ENCODE results near the gene B3GALT5. TPM values are rescaled to one million over a fixed set of nuclear protein-coding genes. Genes with fewer than 3 reads are reported as not detected.

Gene B3GALT5
- total and polyA plus RNA-seq, 2 of the 4 experiments (the other 2 are of a cell fraction) = 0.05 to 0.18 TPM

GRCh38 chr21:39634507-39634906 lies 21.8 kb downstream of the B3GALT5 start:
- intact Hi-C loops (cut with micrococcal nuclease) = no loop called here
- Histone ChIP-seq H3K18ac (ENCODE audit: low read depth, low read length) (peak overlapping the region; percentile 2; the same call in 1 of the 2 replicates), H2AK9ac (replicated peaks; ENCODE audit: low read depth, low read length, poor library complexity) (no peak overlapping the region), H4K20me1 (ENCODE audit: insufficient read depth, low read length) (no peaks in the 10 kb centered on the region), H3K4me2 (ENCODE audit: low read depth, low read length) (no peak overlapping the region), H3K4ac (ENCODE audit: low read depth, low read length) (peak overlapping the region; percentile 81), H3K36me3 (ENCODE audit: control insufficient read depth, insufficient read depth, low read length) (no peaks in the 10 kb centered on the region), H3K27me3 (ENCODE audit: control insufficient read depth, insufficient read depth, low read length) (no peaks in the 10 kb centered on the region), H2AK5ac (ENCODE audit: low read depth, low read length) (peak overlapping the region; percentile 65), H2BK120ac (ENCODE audit: low read depth, low read length) (peak overlapping the region; percentile 88), H3K79me1 (ENCODE audit: low read depth in 1 of 2, low read length in 2 of 2) (no peaks in the 10 kb centered on the region), H4K5ac (ENCODE audit: low read depth, low read length) (no peak overlapping the region), H2AFZ (replicated peaks; ENCODE audit: low read length, poor library complexity) (no peak overlapping the region), H4K8ac (ENCODE audit: low read depth in 2 of 2, low read length in 2 of 2) (peak overlapping the region in 1 of 2 experiments; percentile 24; a peak in 2 of 4 replicates), H3K27ac (ENCODE audit: insufficient read depth, low read length) (no peak overlapping the region), H3K23ac (ENCODE audit: low read depth, low read length) (no peak overlapping the region), H2BK15ac (ENCODE audit: low read depth, low read length) (peak overlapping the region; percentile 17; the same call in 1 of the 3 replicates), H3K4me3 (ENCODE audit: insufficient read depth, low read depth, low read length) (no peak overlapping the region), H3K9me3 (ENCODE audit: control insufficient read depth, insufficient read depth, low read length) (peaks cover 2% of the 10 kb centered on the region; the same call in 1 of the 2 replicates), H4K91ac (ENCODE audit: insufficient read depth, low read depth, low read length) (peak overlapping the region; percentile 58), H2BK5ac (ENCODE audit: low read depth, low read length, poor library complexity, severe bottlenecking) (no peak overlapping the region), H3K9me1 (ENCODE audit: insufficient read depth, low read length) (peaks cover 8% of the 10 kb centered on the region; the same call in 1 of the 2 replicates), H3K4me1 (ENCODE audit: control insufficient read depth, insufficient read depth, low read length) (peaks cover 11% of the 10 kb centered on the region; the same call in 1 of the 2 replicates), H3K56ac (ENCODE audit: extremely low read depth, insufficient read depth, low read length) (no peak overlapping the region), H2BK20ac (ENCODE audit: low read depth, low read length) (peak overlapping the region; percentile 94), H3K9ac (ENCODE audit: low read depth, low read length) (no peak overlapping the region), H3K14ac (replicated peaks; ENCODE audit: low read depth, low read length) (no peak overlapping the region)
- 91% methylated on average over 6 of the region's 10 CpGs; no CpG with 5 or more reads in 1 of the 2 experiments for WGBS, 2 experiments (ENCODE audit: extremely low coverage in 2 of 2, insufficient read length in 1 of 2)
- no peak for TF ChIP-seq RCOR1 (IDR thresholded peaks at IDR 0.05; ENCODE audit: insufficient replicate concordance, low read length)
- TF ChIP-seq USF2 (IDR thresholded peaks at IDR 0.05; ENCODE audit: low read depth, low read length) = no peak
- no peak for TF ChIP-seq RFX5 (IDR thresholded peaks at IDR 0.05; ENCODE audit: low read depth, low read length)
- TF ChIP-seq BHLHE40 (IDR thresholded peaks at IDR 0.05; ENCODE audit: low read depth, low read length) = no peak
- TF ChIP-seq MXI1 (IDR thresholded peaks at IDR 0.05; ENCODE audit: borderline replicate concordance, low read depth, low read length) = no peak
- TF ChIP-seq CEBPB (IDR thresholded peaks at IDR 0.05; ENCODE audit: low read depth, low read length) = no peak
- no peak for TF ChIP-seq POLR2A (IDR thresholded peaks at IDR 0.05; ENCODE audit: low read depth, low read length)
- TF ChIP-seq MAFK (IDR thresholded peaks at IDR 0.05; ENCODE audit: low read depth, low read length) = no peak
- TF ChIP-seq CHD1 (IDR thresholded peaks at IDR 0.05; ENCODE audit: low read depth, low read length) = no peak
- TF ChIP-seq RAD21 (IDR thresholded peaks at IDR 0.05; ENCODE audit: low read length) = no peak
- TF ChIP-seq, protein P1, sequence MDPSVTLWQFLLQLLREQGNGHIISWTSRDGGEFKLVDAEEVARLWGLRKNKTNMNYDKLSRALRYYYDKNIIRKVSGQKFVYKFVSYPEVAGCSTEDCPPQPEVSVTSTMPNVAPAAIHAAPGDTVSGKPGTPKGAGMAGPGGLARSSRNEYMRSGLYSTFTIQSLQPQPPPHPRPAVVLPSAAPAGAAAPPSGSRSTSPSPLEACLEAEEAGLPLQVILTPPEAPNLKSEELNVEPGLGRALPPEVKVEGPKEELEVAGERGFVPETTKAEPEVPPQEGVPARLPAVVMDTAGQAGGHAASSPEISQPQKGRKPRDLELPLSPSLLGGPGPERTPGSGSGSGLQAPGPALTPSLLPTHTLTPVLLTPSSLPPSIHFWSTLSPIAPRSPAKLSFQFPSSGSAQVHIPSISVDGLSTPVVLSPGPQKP (IDR thresholded peaks at IDR 0.05; ENCODE audit: borderline replicate concordance, low read depth, low read length) = no peak
- TF ChIP-seq MAZ (IDR thresholded peaks at IDR 0.05; ENCODE audit: borderline replicate concordance, low read depth, low read length) = no peak
- TF ChIP-seq NFE2L2 (IDR thresholded peaks at IDR 0.05; ENCODE audit: low read depth, low read length) = no peak
- TF ChIP-seq, protein P2, sequence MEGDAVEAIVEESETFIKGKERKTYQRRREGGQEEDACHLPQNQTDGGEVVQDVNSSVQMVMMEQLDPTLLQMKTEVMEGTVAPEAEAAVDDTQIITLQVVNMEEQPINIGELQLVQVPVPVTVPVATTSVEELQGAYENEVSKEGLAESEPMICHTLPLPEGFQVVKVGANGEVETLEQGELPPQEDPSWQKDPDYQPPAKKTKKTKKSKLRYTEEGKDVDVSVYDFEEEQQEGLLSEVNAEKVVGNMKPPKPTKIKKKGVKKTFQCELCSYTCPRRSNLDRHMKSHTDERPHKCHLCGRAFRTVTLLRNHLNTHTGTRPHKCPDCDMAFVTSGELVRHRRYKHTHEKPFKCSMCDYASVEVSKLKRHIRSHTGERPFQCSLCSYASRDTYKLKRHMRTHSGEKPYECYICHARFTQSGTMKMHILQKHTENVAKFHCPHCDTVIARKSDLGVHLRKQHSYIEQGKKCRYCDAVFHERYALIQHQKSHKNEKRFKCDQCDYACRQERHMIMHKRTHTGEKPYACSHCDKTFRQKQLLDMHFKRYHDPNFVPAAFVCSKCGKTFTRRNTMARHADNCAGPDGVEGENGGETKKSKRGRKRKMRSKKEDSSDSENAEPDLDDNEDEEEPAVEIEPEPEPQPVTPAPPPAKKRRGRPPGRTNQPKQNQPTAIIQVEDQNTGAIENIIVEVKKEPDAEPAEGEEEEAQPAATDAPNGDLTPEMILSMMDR (conservative IDR thresholded peaks at IDR 0.05; ENCODE audit: low read depth, low read length) = no peak
- TF ChIP-seq FOS (IDR thresholded peaks at IDR 0.05; ENCODE audit: low read depth, low read length) = no peak
- TF ChIP-seq SMC3 (IDR thresholded peaks at IDR 0.05; ENCODE audit: low read depth, low read length) = no peak
- dilution Hi-C loops (cut with HindIII; ENCODE audit: low sequenced_read_pairs, unreplicated experiment) = no loop called here
- no peak for DNase-seq
- no peak for ATAC-seq (ENCODE audit: low read depth)
- ChIA-PET POLR2A (ENCODE audit: unreplicated experiment) (no interaction called here), CTCF (no interaction called here)
- no TSS peak for BruUV-seq (replicated peaks)
- in situ Hi-C loops (cut with MboI; ENCODE audit: low sequenced_read_pairs) = no loop called here
